UCSD-AML1 (cell line): Measurements from ENCODE around the gene EFHC1.

Experiments
- DNase-seq: peaks from one replicate; lab custom pipeline; 2025; ENCODE audit not compliant: unreplicated experiment; lab: John Stamatoyannopoulos, UW

Gene EFHC1

GRCh38 chr6:52395969-52396368, 24.2 kb upstream of the EFHC1 start:
- no peak for DNase-seq

- DNase-seq = peak; percentile 18
Measured at GRCh38 chr6:52399511-52400312, 20.4 kb upstream of the EFHC1 start.

- no peak for DNase-seq
Measured at GRCh38 chr6:52400313-52401041, 19.7 kb upstream of the EFHC1 start.

- DNase-seq = no peak
Measured at GRCh38 chr6:52403086-52403485, 17.1 kb upstream of the EFHC1 start.

- no peak for DNase-seq
Measured at GRCh38 chr6:52403627-52404026, 16.5 kb upstream of the EFHC1 start.

GRCh38 chr6:52405243-52405642, 14.9 kb upstream of the EFHC1 start:
- DNase-seq = no peak

- no peak for DNase-seq
Measured at GRCh38 chr6:52407467-52407866, 12.7 kb upstream of the EFHC1 start.

- no peak for DNase-seq
Measured at GRCh38 chr6:52409499-52409898, 10.6 kb upstream of the EFHC1 start.

GRCh38 chr6:52410979-52411378, 9.2 kb upstream of the EFHC1 start:
- no peak for DNase-seq

- no peak for DNase-seq
Measured at GRCh38 chr6:52411911-52412310, 8.2 kb upstream of the EFHC1 start.

GRCh38 chr6:52415333-52415732, 4.8 kb upstream of the EFHC1 start:
- no peak for DNase-seq

GRCh38 chr6:52415917-52416628, 4.1 kb upstream of the EFHC1 start:
- no peak for DNase-seq

- DNase-seq = no peak
Measured at GRCh38 chr6:52416629-52417151, 3.5 kb upstream of the EFHC1 start.

- no peak for DNase-seq
Measured at GRCh38 chr6:52417675-52418111, 2.4 kb upstream of the EFHC1 start.

GRCh38 chr6:52418606-52419005, 1.5 kb upstream of the EFHC1 start:
- no peak for DNase-seq

GRCh38 chr6:52420668-52421358, 671 bp downstream of the EFHC1 start:
- DNase-seq = no peak

- DNase-seq = no peak
Measured at GRCh38 chr6:52422156-52422555, 2.0 kb downstream of the EFHC1 start.

GRCh38 chr6:52423448-52423847, 3.3 kb downstream of the EFHC1 start:
- DNase-seq = no peak

- no peak for DNase-seq
Measured at GRCh38 chr6:52423971-52424381, 3.8 kb downstream of the EFHC1 start.

- no peak for DNase-seq
Measured at GRCh38 chr6:52424513-52424912, 4.4 kb downstream of the EFHC1 start.

- no peak for DNase-seq
Measured at GRCh38 chr6:52426667-52427066, 6.5 kb downstream of the EFHC1 start.
